HG03103 (cell line): ENCODE measurements around the gene PTPRN2.
"Not testable (repeated sequence)": the region's sequence is repeated elsewhere in the genome, so short reads cannot be mapped to it uniquely, and the experiment has no call there.

ENCODE experiments used
- ATAC-seq: cut with Tn5 transposase; IDR thresholded peaks from one replicate; pipeline ENCODE4 v1.9.1; 2021; ENCODE audit warnings: low read depth; ENCODE audit not compliant: unreplicated experiment

Gene PTPRN2

GRCh38 chr7:158587162-158588084 lies at the start of gene PTPRN2:
PTPRN2 (minus strand) TSS chr7:158587823.
- peak; percentile 79 for ATAC-seq

GRCh38 chr7:158633055-158633956 lies 45.7 kb upstream of the PTPRN2 start:
- ATAC-seq, result peak; percentile 71

GRCh38 chr7:158631574-158632195 lies 44.1 kb upstream of the PTPRN2 start:
- no peak for ATAC-seq

GRCh38 chr7:158626289-158626688 lies 38.7 kb upstream of the PTPRN2 start:
- ATAC-seq, result not testable (repeated sequence)

GRCh38 chr7:158623241-158623640 lies 35.6 kb upstream of the PTPRN2 start:
- no peak for ATAC-seq

GRCh38 chr7:158620839-158621441 lies 33.3 kb upstream of the PTPRN2 start:
- no peak for ATAC-seq

- no peak for ATAC-seq
These were observed 32.8 kb upstream of the PTPRN2 start for GRCh38 chr7:158620418-158620817.

- ATAC-seq, result no peak
These were observed 31.1 kb upstream of the PTPRN2 start for GRCh38 chr7:158618745-158619140.

- ATAC-seq, result no peak
These were observed 30.1 kb upstream of the PTPRN2 start for GRCh38 chr7:158617737-158618128.

GRCh38 chr7:158616050-158616449 lies 28.4 kb upstream of the PTPRN2 start:
- ATAC-seq, result no peak

- no peak for ATAC-seq
These were observed 27.1 kb upstream of the PTPRN2 start for GRCh38 chr7:158614700-158615099.

- peak; percentile 95 for ATAC-seq
These were observed 25.9 kb upstream of the PTPRN2 start for GRCh38 chr7:158613481-158613880.

GRCh38 chr7:158612546-158612945 lies 24.9 kb upstream of the PTPRN2 start:
- ATAC-seq, result no peak

GRCh38 chr7:158611541-158611940 lies 23.9 kb upstream of the PTPRN2 start:
- ATAC-seq, result no peak

- no peak for ATAC-seq
These were observed 21.8 kb upstream of the PTPRN2 start for GRCh38 chr7:158609313-158609974.

GRCh38 chr7:158607563-158607962 lies 19.9 kb upstream of the PTPRN2 start:
- ATAC-seq, result no peak

GRCh38 chr7:158606671-158607424 lies 19.2 kb upstream of the PTPRN2 start:
- no peak for ATAC-seq

- no peak for ATAC-seq
These were observed 18.5 kb upstream of the PTPRN2 start for GRCh38 chr7:158606129-158606528.
